ENCODE data around the gene S1PR2.
A peak's percentile ranks its signal among the peaks of the same experiment; 100 is the strongest.
"Not testable (repeated sequence)": the region's sequence is repeated elsewhere in the genome, so short reads cannot be mapped to it uniquely, and the experiment has no call there.

The S1PR2 gene

GRCh38 chr19:10222201-10222890 lies 8.8 kb downstream of the S1PR2 start:
- no peak for DNase-seq

- DNase-seq, result no peak
Measured at GRCh38 chr19:10220695-10221094, 10.4 kb downstream of the S1PR2 start.

DNA sequence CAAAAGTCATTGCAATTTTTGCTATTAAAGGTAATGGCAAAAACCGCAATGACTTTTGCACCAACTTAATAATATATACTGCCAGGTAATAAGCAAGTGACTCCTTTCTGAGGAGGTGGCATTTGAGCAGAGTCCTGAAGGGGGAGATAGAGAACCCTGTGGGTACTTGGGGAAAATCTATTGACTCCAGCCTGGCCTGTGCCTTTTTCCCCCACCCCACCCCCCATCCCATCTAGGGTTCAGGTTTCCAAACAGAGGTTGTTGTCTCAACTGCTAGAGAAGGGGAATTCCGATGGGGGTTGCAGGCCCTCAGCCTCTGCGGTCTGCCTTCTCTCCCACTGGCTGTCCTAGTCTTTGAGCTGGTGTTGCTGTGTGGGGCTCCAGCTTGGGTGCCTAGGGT lies 11.5 kb downstream of the S1PR2 start:
- DNase-seq, result no peak

GRCh38 chr19:10217085-10217484 lies 14.0 kb downstream of the S1PR2 start:
- DNase-seq, result no peak

DNA sequence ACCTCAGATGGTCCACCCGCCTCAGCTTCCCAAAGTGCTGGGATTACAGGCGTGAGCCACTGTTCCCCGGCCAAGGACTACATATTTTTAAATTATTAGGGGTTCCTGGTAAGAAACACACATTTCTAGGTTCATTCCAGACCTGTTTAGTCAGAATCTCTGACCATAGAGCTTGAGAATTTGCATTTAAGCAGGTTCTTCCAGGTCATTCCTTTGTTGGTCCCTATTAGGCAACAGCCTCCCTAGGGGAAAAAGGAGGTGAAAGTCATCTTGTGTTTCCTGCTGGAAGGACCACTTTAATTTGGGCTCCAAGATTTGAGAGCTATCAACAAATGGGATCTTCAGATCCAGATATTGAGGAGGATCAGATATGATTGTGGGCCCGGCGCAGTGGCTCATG lies 16.3 kb downstream of the S1PR2 start:
- DNase-seq, result no peak

DNA sequence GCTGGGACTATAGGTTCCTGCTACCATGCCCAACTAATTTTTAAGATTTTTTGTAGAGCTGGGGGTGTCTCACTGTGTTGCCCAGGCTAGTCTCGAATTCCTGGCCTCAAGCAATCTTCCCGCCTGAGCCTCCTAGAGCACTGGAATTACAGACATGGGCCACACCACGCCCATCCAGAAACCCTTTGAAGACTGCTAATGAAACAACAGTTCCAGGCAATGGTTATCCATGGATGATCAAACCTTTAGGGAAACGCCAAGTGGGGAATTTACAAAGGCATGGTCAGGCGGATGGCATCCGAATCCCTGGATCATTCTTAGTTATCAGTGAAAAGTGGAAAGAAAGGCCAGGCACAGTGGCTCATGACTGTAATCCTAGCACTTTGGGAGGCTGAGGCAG lies 19.4 kb downstream of the S1PR2 start:
- no peak for DNase-seq

- DNase-seq, result no peak
Measured at GRCh38 chr19:10211061-10211460, 20.1 kb downstream of the S1PR2 start.

- DNase-seq, result no peak
Measured at GRCh38 chr19:10209315-10209714, 21.8 kb downstream of the S1PR2 start.

DNA sequence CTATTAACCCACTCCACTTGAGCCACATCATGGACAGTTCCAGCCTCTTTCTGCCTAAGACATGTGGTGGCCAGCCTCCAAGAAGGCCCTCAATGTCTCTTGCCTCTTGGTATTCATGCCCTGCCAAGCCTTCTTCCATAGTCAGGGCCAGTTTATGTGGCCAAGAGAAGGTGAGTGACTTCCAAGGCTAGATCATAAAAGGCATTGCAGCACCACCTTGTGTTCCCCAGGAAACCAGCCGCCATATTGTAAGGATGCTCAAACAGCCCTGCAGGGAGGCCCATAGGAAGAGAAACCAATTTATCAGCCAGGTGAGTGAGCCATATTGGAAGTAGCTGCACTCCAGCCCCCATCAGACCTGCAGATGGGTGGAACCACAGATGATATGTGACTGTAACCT lies 24.1 kb downstream of the S1PR2 start:
- no peak for DNase-seq

DNA sequence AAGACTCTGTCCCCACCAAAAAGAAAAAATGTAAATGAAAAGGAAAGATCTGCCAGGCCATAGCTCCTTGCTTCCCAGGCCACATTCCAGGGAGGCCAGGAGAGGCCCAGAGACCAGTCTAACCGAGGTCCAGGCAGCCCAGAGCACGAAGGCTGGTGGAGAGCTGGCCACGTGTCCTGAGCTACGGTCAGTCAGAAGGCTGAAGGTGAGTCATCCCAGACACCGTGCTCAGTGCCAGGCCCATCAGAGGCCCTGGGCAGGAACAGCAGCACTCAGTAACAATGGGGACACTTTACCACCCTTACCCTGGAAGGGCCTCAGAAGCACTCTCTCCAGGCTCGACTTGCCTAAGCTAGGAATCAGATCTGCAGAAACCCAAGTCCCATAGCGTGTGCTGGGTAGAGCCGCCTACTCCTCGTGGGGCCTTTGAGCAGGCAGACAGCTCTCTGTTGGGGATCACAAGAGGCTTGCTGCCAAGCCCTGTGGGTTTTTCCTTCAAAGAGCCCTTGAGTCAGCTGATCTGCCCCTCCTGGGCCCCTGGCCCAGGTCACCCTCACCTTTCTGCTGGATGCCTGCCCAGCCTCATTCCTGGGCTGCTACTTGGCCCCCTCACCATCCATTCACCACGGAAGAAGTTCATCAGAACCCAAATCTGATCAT lies 24.8 kb downstream of the S1PR2 start:
- DNase-seq, result no peak

DNA sequence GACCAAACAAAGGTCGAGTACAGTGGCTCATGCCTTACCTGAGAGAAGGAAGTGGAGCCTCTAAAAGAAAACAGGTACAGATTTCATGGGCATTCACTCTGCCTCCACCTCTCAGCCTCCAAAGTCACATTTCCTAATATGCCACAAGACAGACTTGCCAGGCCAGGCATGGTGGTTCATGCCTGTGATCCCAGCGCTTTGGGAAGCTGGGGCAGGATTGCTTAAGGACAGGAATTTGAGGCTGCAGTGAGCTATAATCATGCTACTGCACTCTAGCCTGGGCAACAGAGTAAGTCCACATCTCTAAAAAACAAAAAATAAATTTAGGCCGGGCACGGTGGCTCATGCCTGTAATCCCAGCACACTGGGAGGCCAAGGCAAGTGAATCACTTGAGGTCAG lies 25.5 kb downstream of the S1PR2 start:
- DNase-seq, result no peak

DNA sequence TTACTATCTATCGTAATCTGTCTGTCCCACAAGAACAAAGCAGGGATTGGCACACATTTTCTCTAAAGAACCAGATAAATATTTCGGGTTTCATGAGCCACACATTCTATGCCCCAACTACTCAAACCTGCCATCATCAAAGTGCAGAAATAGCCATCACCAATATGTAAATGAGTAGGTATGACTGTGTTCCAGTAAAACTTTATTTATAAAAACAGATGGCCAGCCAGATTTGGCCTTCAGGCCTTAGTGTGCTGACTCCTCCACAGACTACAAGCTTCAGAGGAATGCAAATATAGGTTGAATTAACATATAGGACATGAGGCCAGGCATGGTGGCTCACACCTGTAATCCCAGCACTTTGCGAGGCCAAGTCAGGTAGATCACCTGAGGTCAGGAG lies 27.4 kb downstream of the S1PR2 start:
- no peak for DNase-seq

DNA sequence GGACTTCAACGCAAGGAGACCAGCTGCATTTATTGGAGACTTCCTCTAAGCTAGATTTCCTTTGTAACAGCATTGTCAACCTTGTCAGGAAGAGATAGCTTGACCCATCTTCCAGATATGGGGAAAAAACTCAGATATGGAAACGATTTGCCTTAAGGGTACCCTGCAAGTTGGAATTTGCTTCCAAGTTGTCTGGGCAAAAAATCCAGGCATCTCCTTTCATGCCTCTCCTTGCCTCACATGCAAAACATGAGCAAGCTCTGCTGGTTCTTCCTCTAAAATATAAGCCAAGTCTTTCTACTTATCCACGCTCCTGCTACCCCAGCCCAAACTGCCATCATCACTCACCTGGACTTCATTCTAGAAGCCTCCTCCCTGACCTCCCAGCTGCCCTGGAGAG lies 30.0 kb downstream of the S1PR2 start:
- no peak for DNase-seq

DNA sequence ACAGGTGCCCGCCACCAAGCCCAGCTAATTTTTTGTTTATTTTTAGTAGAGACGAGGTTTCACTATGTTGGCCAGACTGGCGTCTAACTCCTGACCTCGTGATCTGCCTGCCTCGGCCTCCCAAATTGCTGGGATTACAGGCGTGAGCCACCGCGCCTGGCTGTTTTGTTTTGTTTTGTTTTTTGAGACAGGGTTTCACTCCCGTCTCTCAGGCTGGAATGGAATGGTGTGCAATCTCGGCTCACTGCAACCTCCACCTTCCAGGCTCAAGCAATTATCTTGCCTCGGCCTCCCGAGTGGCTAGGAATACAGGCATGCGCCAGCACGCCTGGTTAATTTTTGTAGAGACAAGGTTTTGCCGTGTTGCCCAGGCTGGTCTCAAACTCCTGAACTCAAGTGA lies 31.0 kb downstream of the S1PR2 start:
- DNase-seq, result not testable (repeated sequence)

DNA sequence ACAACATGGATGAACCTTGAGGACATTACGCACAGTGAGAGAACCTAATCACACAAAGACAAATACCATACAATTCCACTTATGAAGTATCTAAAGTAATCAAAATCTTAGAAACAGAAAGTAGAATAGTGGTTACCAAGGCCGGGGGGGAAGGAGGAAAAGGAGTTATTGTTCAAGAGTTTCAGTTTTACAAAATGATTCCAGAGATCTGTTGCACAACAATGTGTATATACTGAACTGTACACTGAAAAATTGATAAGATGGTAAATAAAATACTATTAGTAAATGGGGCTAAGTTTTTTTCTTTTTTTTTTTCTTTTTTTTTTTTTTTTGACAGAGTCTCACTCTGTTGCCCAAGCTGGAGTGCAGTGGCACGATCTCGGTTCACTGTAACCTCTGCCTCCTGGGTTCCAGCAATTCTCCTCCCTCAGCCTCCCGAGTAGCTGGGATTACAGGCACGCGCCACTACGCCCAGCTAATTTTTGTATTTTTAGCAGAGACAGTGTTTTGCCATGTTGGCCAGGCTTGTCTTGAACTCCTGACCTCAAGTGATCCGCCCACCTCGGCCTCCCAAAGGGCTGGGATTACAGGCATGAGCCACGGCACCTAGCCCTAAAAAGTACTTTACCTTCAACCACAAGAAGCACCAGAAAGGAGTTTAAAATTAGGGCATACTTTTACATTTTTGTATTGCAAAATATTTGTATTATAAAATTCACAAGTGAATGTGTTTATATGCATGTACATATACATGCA lies 32.1 kb downstream of the S1PR2 start:
- not testable (repeated sequence) for DNase-seq

DNA sequence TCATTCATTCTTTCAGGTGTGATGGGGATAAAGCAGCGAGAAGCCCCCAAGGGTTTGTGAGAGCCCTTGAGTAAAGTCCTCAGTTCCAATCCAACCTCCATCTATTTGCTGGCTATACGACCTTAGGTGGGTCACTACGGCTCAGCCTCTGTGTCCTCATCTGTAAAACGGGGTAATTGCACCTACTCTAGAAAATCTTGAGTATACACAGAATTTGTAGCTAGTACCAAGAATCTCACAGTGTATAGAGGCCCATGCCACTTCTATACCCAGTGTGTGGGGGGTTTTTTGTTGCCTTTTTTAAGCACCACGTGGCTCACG lies 36.0 kb downstream of the S1PR2 start:
- no peak for DNase-seq

GRCh38 chr19:10194500-10195198 lies 36.5 kb downstream of the S1PR2 start, which contains the start of gene DNMT1:
DNMT1 (minus strand) TSS chr19:10194953; CDS start chr19:10194899, 54 bp downstream.
- DNase-seq, result peak; percentile 99

DNA sequence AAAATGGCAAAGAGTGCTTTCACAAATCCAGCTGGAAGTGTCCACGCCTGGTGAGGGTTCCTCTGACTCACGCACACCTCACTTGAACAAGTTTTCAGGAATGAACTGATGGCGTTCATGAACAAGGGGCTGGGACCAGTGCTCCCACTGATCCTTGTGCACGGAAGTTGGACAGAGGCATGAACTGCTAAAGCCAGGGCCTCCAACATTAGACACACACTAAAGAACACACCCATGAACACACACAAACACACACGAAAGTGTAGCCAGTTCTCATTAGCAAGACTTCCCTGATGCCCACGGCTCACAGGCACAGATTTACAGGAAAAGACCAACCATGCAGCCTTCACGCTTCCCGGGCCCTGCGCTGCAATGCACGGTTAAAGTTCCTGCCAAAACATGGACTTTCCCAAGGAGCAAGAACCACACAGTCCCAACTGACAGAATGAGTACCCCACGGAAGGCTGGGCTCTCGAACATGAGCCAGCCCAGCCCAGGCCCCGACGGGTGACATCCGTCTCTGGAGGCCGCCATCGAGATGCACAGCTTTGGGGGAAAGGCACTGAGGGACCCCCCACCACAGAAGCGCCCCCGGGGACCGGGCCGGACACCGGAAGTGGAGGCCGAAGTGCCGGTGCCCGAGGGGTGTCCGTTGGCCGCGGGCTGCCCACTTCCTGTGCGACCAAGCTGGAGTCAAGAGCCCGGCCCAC lies 37.2 kb downstream of the S1PR2 start:
- DNase-seq, result no peak

- DNase-seq, result no peak
Measured at GRCh38 chr19:10192922-10193321, 38.2 kb downstream of the S1PR2 start.

- no peak for DNase-seq
Measured at GRCh38 chr19:10191347-10191746, 39.8 kb downstream of the S1PR2 start.

- no peak for DNase-seq
Measured at GRCh38 chr19:10190026-10190425, 41.1 kb downstream of the S1PR2 start.

DNA sequence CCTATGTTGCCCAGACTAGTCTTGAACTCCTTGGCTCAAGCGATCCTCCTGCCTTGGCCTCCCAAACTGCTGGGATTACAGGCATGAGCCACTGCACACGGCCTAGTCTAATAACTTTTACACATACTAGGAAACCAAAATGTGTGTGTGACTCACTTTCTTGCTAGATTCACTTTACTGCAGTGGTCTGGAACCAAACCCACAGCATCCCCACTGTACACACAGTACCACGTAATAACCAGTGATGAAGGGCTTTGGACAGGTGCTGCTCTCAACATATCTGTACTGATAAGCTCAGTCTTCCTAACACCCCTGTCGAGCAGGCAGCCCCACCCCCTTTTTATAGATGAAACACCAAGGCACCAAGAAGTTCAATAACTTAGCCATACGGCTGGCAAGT lies 41.5 kb downstream of the S1PR2 start:
- peak; percentile 13 for DNase-seq

DNA sequence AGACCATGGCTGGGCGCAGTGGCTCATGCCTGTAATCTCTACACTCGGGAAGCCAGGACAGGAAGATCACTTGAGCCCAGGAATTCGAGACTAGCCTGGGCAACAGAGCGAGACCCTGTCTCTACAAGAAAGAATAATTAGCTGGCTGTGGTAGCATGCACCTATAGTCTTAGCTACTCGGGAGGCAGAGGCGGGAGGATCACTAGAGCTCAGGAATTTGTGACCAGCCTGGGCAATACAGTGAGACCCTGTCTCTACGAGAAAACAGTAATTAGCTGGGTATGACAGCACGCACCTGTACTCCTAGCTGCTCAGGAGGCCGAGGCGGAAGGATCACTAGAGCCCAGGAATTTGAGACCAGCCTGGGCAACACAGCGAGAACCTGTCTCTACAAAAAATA lies 43.8 kb downstream of the S1PR2 start:
- DNase-seq, result no peak

Measured in NK-92 treated with Interleukin-12 subunit alpha and Interleukin-12 subunit beta, amount 100 ng/mL, for 24 hours (cell line).